Choroid plexus epithelial cell (primary cell): Measurements from ENCODE around the gene CADM4.
"Not testable (repeated sequence)": the region's sequence is repeated elsewhere in the genome, so short reads cannot be mapped to it uniquely, and the experiment has no call there.

Source experiments
- DNase-seq: peaks from one replicate; pipeline ENCODE4 v3.0.0-alpha.2; 2010; ENCODE audit warnings: low read depth
- H3K4me3 ChIP-seq: 2 replicates; pipeline ENCODE4 v1.5.1; 2011; ENCODE audit warnings: low read depth, mild to moderate bottlenecking, control low read depth, low read length, moderate library complexity
- CTCF ChIP-seq: conservative IDR thresholded peaks from 2 replicates; pipeline ENCODE4 v1.5.1; 2011; ENCODE audit warnings: low read depth, mild to moderate bottlenecking, control low read depth, inconsistent platforms, low read length, moderate library complexity

Gene CADM4

GRCh38 chr19:43638995-43639518 lies 593 bp downstream of the CADM4 start:
- DNase-seq, result no peak
- H3K4me3 ChIP-seq, result peak overlapping the region; percentile 8
- no peak for TF ChIP-seq CTCF

GRCh38 chr19:43638214-43638994 lies 1.2 kb downstream of the CADM4 start:
- TF ChIP-seq CTCF, result no peak
- DNase-seq, result no peak
- no peak overlapping the region for H3K4me3 ChIP-seq

GRCh38 chr19:43636121-43636683 lies 3.4 kb downstream of the CADM4 start:
- DNase-seq, result peak; percentile 15
- TF ChIP-seq CTCF, result no peak
- no peak overlapping the region for H3K4me3 ChIP-seq

GRCh38 chr19:43635561-43635940 lies 4.1 kb downstream of the CADM4 start:
- DNase-seq, H3K4me3 ChIP-seq: not testable (repeated sequence)

GRCh38 chr19:43634872-43635560 lies 4.6 kb downstream of the CADM4 start:
- peak; percentile 43 for DNase-seq
- peak overlapping the region; percentile 49 for H3K4me3 ChIP-seq

GRCh38 chr19:43634506-43634871 lies 5.2 kb downstream of the CADM4 start:
- TF ChIP-seq CTCF, result no peak
- peak overlapping the region; percentile 49 for H3K4me3 ChIP-seq
- no peak for DNase-seq

More at GRCh38 chr19:43634872-43635560, 4.6 kb downstream of the CADM4 start:
- no peak for TF ChIP-seq CTCF

GRCh38 chr19:43634068-43634467 lies 5.6 kb downstream of the CADM4 start:
- H3K4me3 ChIP-seq, result no peak overlapping the region
- no peak for TF ChIP-seq CTCF
- no peak for DNase-seq
